PC-9 (cell line): ENCODE results near the gene GIMAP7.

ENCODE experiments used
- EZH2 ChIP-seq: fragments of 200-600 bp; sonication (generic); IDR thresholded peaks from 2 replicates; pipeline ENCODE4 v1.8.0; 2017; ENCODE audit warnings: antibody characterized with exemption, low read depth
- TF ChIP-seq, protein P1 (sequence below): fragments of 200-600 bp; sonication (generic); conservative IDR thresholded peaks from 2 replicates; pipeline ENCODE4 v1.6.1; 2017; ENCODE audit warnings: mixed run types, antibody characterized with exemption, mild to moderate bottlenecking, moderate library complexity

DNA sequence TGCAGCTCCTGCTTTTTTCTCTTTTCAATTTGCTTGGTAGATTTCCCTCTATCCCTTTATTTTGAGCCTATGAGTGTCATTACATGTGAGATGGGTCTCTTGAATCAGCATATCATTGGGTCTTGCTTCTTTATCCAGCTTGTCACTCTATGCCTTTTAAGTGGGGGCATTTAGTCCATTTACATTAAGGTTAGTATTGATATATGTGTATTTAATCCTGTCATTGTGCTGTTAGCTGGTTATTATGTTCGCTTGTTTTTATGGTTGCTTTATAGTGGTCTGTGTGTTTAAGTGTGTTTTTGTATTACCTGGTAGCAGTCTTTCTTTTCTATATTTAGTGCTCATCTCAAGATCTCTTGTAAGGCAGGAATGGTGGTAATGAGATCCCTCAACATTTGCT, 17.0 kb downstream of the GIMAP7 start:
- TF ChIP-seq, protein P1, sequence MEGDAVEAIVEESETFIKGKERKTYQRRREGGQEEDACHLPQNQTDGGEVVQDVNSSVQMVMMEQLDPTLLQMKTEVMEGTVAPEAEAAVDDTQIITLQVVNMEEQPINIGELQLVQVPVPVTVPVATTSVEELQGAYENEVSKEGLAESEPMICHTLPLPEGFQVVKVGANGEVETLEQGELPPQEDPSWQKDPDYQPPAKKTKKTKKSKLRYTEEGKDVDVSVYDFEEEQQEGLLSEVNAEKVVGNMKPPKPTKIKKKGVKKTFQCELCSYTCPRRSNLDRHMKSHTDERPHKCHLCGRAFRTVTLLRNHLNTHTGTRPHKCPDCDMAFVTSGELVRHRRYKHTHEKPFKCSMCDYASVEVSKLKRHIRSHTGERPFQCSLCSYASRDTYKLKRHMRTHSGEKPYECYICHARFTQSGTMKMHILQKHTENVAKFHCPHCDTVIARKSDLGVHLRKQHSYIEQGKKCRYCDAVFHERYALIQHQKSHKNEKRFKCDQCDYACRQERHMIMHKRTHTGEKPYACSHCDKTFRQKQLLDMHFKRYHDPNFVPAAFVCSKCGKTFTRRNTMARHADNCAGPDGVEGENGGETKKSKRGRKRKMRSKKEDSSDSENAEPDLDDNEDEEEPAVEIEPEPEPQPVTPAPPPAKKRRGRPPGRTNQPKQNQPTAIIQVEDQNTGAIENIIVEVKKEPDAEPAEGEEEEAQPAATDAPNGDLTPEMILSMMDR = no peak
- no peak for TF ChIP-seq EZH2
